CD4-positive, alpha-beta T cell treated with Interleukin-2 at 100 ng/mL for 4 hours (primary cell): Measurements from ENCODE around the gene EEF1AKMT3.
"Not testable (repeated sequence)": the region's sequence is repeated elsewhere in the genome, so short reads cannot be mapped to it uniquely, and the experiment has no call there.

Experiments
- DNase-seq: peaks from one replicate; pipeline ENCODE4 v3.0.0-alpha.2; 2020; ENCODE audit warnings: low spot score

Gene EEF1AKMT3

DNA sequence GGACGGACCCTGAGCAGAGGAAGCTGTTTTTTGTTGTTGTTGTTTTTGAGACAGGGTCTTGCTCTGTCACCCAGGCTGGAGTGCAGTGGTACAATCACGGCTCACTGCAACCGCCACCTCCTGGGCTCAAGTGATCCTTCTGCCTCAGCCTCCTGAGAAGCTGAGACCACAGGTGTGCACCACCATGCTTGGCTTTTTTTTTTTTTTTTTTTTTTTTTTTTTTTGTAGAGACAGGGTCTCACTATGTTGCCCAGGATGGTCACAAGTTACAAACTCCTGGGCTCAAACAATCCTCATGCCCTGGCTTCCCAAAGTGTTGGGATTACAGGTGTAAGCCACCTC is 45.5 kb downstream of the EEF1AKMT3 start:
- DNase-seq = not testable (repeated sequence)

- not testable (repeated sequence) for DNase-seq
These were observed 47.7 kb downstream of the EEF1AKMT3 start for GRCh38 chr12:57820119-57820518.

DNA sequence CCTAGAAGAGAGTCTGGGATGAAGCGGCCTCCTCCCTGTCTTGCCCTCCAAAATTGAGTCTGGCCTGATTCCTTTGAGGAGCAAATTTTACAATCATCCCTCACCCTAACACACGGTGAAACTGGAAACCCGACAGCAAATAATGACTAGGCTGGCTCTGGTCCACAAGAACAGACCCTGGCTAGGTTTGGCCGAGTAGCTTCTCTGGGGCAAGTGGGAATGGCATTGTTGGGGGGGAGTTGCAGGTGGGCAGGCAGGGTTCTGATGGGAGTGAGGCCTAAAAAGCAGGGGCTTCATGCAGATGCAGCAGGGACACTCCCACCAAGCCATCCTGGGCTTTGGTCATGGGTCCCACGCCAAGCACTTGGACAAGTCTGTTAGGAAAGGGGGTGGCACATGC is 48.6 kb downstream of the EEF1AKMT3 start:
- DNase-seq = not testable (repeated sequence)

- no peak for DNase-seq
These were observed 49.2 kb downstream of the EEF1AKMT3 start for GRCh38 chr12:57821474-57822214.

DNA sequence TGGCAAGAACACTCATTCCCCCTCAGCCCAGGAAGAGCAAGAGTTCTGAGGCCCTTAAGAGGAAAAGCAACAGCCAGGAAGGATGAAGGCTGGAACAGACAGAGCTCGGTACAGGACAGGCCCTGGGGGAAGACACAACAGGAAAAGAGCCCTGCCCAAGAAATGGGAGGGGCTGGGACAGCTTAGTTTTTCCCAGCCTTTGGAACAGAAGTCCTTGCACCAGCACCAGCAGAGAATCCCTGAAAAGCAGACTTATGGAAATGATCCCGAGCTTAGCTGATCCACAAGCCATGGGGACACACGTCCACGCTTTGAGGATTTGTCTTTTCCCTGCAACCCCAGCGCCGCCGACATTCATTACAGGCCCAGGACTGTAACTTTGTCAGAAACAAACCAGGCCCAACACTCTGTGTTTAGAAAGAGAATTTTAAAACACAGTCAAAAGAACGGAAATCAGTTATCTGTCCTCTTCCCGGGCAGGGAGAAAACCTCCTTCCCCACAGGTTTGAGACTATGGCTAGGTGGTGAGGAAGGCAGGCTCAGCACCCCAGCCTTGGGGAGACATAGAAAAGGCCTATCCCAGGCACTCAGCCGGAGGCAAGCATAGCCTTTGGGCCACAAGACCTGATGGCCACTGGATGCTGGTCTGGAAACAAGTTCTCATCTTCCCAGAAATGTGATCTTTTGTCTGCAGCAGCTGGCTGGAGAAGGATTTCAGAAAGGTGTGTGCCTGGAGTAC is 50.1 kb downstream of the EEF1AKMT3 start:
- DNase-seq = no peak

- no peak for DNase-seq
These were observed 50.9 kb downstream of the EEF1AKMT3 start for GRCh38 chr12:57823131-57823907.

- DNase-seq = no peak
These were observed 51.7 kb downstream of the EEF1AKMT3 start for GRCh38 chr12:57823908-57824640.

- no peak for DNase-seq
These were observed 53.0 kb downstream of the EEF1AKMT3 start for GRCh38 chr12:57825451-57825850.

DNA sequence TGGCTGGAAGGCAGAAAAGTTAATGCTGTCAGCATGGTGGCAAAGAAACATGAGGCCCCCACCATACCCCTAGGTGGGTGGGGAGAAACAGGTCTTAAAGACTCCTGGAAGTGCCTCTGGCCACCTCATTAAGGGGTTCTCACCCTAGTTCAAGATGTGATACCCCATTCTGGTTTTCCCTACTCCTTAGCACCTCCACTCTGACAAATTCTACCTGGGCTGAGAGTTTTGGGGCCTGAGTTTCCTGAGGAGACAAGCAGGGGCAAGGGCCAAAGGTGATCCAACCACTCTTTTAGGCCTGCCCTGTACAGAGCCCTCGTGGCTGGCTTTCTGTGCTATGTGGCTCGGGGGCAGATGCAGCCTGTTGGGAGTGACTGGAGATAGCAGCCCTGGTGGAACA is 54.0 kb downstream of the EEF1AKMT3 start:
- no peak for DNase-seq

DNA sequence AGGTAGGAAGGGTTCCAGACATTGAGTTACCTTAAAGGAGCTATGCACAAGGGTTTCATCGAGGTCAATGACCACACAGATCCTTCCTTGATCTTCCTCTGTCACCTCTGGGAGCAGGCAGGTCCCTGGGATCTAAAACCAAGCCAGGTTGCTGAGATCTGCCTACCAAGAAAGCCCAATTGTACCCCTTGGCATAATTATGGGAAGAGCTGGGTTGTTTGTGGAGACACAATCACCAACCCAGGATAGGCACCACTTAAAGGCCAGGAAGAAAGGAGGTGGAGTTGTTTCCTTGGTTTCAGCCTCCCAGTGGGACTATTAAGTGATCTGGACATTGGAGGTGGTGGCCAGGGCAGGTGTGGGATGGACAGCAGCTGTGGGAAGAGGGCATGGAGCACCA is 54.6 kb downstream of the EEF1AKMT3 start:
- no peak for DNase-seq

DNA sequence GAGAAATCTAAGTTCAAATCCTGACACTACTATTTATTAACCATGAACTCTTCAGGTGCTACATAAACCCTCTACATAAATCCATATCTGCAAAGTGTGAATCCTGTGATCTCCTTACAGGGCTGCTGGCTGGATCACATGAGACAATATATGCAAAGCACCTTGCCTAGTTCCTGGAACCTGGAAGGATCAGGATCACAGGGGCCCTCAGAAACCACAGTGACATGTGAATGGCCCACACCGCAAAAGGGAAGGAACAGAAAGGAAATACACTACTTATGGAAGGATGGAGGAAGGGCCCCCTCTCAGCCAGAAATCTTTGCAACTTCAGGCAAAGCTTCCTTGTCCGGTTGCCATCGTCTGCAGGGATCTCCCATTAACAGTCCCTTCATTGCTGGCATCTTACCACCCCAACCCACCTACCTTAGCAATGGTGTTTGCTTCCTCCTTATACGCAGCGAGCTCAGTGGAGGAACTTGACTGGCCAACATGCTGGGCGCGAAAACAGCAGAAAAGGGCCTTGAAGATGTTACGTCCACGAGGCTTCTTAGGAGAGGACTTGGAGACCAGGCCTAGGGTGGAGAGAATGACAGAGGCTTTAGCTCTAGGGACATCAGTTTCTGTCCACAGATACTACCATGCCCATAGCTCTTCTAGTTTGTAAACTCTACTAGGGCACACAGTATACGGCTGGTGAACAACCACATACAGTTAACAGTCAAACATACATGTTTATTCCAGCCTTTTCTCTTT is 56.8 kb downstream of the EEF1AKMT3 start:
- no peak for DNase-seq

- DNase-seq = no peak
These were observed 58.0 kb downstream of the EEF1AKMT3 start for GRCh38 chr12:57830393-57830792.
